Natural killer cell (primary cell): ENCODE data around the gene SECTM1. TPM values are rescaled to one million over a fixed set of nuclear protein-coding genes. Genes with fewer than 3 reads are reported as not detected.

Experiments
- ATAC-seq, 3 donors: fragments of 150-1000 bp in 2 of 3; fragments of 200-7000 bp in 1 of 3; cut with Tn5 transposase; 1 replicate in 1 of 3; 2 replicates in 2 of 3; pipeline ENCODE4 v1.10.0; 2021; ENCODE audit warnings: mild to moderate bottlenecking in 2 of 3, moderate library complexity in 2 of 3
- DNase-seq, 2 donors: peaks; one replicate each; pipeline versions ENCODE4 v3.0.0 to v3.0.0-alpha.2; 2013 to 2021; ENCODE audit warnings: mixed read lengths in 1 of 2
- H3K27ac ChIP-seq: one replicate; pipeline ENCODE4 v1.5.1; 2013; ENCODE audit warnings: mild to moderate bottlenecking, low read length
- H3K27me3 ChIP-seq: one replicate; pipeline ENCODE4 v1.6.1; 2013; ENCODE audit warnings: low read length; ENCODE audit not compliant: control insufficient read depth, insufficient read depth
- H3K36me3 ChIP-seq: one replicate; pipeline ENCODE4 v1.6.1; 2013; ENCODE audit warnings: low read length; ENCODE audit not compliant: control insufficient read depth, insufficient read depth
- H3K4me1 ChIP-seq: one replicate; pipeline ENCODE4 v1.6.1; 2013; ENCODE audit warnings: low read length; ENCODE audit not compliant: control insufficient read depth, insufficient read depth
- H3K4me3 ChIP-seq: one replicate; pipeline ENCODE4 v1.5.1; 2013; ENCODE audit warnings: low read length
- H3K9me3 ChIP-seq: one replicate; pipeline ENCODE4 v1.6.1; 2013; ENCODE audit warnings: low read length; ENCODE audit not compliant: control insufficient read depth, insufficient read depth
- H3K27ac Mint-ChIP-seq, 2 donors: one replicate each; pipeline ENCODE4 v1.8.0; 2022; ENCODE audit warnings: mild to moderate bottlenecking in 2 of 2, mixed read lengths in 2 of 2, moderate library complexity in 1 of 2
- H3K27me3 Mint-ChIP-seq, 2 donors: one replicate each; pipeline ENCODE4 v1.8.0; 2022; ENCODE audit warnings: low read depth in 2 of 2, mixed read lengths in 2 of 2
- H3K36me3 Mint-ChIP-seq: one replicate; pipeline ENCODE4 v1.8.0; 2022; ENCODE audit warnings: mixed read lengths
- H3K4me1 Mint-ChIP-seq, 2 donors: one replicate each; pipeline ENCODE4 v1.8.0; 2022; ENCODE audit warnings: mixed read lengths in 2 of 2
- H3K4me3 Mint-ChIP-seq: one replicate; pipeline ENCODE4 v1.8.0; 2022; ENCODE audit warnings: mild to moderate bottlenecking, moderate library complexity, mixed read lengths
- H3K9me3 Mint-ChIP-seq, 2 donors: one replicate each; pipeline ENCODE4 v1.8.0; 2022; ENCODE audit warnings: mixed read lengths in 2 of 2
- CTCF ChIP-seq: fragments of 200-600 bp; IDR thresholded peaks from one replicate; pipeline ENCODE4 v1.8.0; 2022; ENCODE audit warnings: antibody characterized with exemption
- WGBS: methylation state at CpG from one replicate; pipeline ENCODE4 v1.1.7; 2013; ENCODE audit warnings: missing lambda C conversion rate; ENCODE audit not compliant: insufficient coverage; 5-methylcytosine and 5-hydroxymethylcytosine counted together
- intact Hi-C: fragments of 100-400 bp; cut with micrococcal nuclease; formaldehyde crosslinking; loops from one replicate; pipeline ENCODE4 v1.14.2; 2022
- total RNA-seq, 4 donors: library from RNA; stranded (reverse); fragments of 120-200 nt in 1 of 4; gene quantifications; one replicate each; pipeline versions ENCODE4 v1.2.3 to v1.2.4, GENCODE V29; 2013 to 2022

Gene SECTM1
- total RNA-seq, 3 donors from 2014 or later (not counting 1 experiment from before 2014, with no cell fraction given): 3.6 to 11.2 (median 6.3) TPM

DNA sequence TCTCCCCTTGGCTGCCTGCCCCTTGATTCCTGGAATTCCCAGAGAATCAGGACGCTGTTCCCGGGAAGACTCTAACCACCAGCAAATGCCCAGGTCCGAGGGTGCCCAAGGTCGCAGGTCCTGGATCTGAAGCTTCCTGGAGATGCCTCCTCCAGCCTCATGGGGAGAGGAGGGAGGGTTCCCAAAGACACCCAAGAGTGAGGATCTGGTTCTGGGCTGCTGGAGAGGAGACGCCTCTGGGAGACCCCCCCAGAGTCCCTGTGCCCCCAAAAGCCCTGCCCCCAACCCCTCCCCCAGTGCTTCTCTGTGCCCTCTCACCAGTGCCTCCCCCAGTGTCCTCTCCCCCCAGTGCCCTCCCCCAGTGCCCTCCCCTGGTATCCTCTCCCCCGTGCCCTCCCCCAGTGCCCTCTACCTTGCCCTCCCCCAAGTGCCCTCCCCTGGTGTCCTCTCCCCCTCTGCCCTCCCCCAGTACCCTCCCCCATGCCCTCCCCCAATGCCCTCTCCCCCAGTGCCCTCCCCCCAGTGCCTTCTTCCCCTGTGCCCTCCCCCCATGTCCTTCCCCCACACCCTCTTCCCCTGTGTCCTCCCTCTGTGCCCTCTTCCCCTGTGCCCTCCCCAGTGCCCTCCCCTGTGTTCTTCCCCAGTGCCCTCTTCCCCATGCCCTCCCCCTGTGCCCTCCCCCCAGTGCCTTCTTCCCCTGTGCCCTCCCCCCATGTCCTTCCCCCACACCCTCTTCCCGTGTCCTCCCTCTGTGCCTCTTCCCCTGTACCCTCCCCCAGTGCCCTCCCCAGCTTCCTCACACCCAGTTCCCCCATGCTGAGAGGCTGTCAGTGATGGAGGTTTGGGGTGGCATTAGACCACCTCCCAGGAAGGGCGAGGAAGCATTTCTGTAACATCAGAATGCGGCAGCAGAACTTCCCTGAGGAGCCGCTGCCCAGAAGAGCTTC is 6.3 kb upstream of the SECTM1 start:
- no peak overlapping the region for H3K4me3 Mint-ChIP-seq
- H3K27me3 Mint-ChIP-seq: no peaks in the 10 kb centered on the region
- ATAC-seq (no peak), DNase-seq (no peak)
- H3K27ac ChIP-seq: no peak overlapping the region
- H3K27me3 ChIP-seq: no peaks in the 10 kb centered on the region
- 72% methylated on average over 8 of the region's 10 CpGs for WGBS
- no peak for TF ChIP-seq CTCF
- H3K9me3 Mint-ChIP-seq: no peaks in the 10 kb centered on the region
- H3K4me1 Mint-ChIP-seq: peaks cover 6 to 11% of the 10 kb centered on the region in 2 donors
- intact Hi-C loops: no loop called here
- no peak overlapping the region for H3K4me3 ChIP-seq
- no peaks in the 10 kb centered on the region for H3K36me3 Mint-ChIP-seq
- H3K27ac Mint-ChIP-seq: no peak overlapping the region
- no peaks in the 10 kb centered on the region for H3K9me3 ChIP-seq
- no peaks in the 10 kb centered on the region for H3K36me3 ChIP-seq
- H3K4me1 ChIP-seq: peaks cover 7% of the 10 kb centered on the region

DNA sequence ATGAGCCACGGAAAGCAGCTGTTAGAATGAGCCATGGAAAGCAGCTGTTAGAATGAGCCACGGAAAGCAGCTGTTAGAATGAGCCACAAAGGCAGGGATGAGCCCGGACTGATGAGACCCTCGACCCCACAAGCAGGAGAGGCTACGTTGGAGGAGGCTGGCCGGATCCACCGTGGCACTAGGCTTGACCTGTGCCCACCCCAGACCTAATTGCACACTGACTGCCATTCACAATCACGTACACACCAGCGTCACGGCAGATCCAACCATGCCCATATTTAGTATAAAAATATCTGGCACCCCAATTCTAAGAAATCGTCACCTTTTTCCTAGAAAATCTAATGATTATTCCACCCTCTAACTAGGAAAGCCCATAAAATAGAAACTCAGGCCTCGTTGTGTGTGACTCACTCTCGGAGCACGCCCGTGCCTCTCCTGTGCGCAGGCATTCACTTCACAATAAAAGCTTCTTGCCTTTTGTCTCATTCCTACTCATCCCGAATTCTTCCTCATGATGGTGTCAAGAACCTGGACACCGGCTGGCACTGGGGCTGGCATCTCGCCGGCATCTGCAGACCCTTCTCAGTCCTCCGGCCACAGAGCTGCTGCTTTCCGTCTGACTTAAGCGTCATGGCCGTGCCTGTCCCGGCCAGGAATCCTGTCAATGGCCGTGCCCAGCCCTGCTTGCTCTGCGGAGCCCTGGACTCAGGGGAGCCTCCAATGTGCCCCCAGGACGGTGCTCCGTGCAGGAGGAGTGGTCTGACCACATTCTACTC is 5.5 kb upstream of the SECTM1 start:
- intact Hi-C loops: no loop called here
- Histone ChIP-seq H3K27ac (no peak overlapping the region), H3K27me3 (no peaks in the 10 kb centered on the region), H3K4me3 (no peak overlapping the region), H3K9me3 (no peaks in the 10 kb centered on the region), H3K36me3 (no peaks in the 10 kb centered on the region), H3K4me1 (peaks cover 15% of the 10 kb centered on the region)
- no peak for DNase-seq
- H3K4me3 Mint-ChIP-seq: no peak overlapping the region
- 84% methylated on average over 29 of the region's 29 CpGs for WGBS
- H3K4me1 Mint-ChIP-seq: peaks cover 9 to 18% of the 10 kb centered on the region in 2 donors
- H3K9me3 Mint-ChIP-seq: no peaks in the 10 kb centered on the region
- H3K27ac Mint-ChIP-seq: no peak overlapping the region
- ATAC-seq: no peak
- no peaks in the 10 kb centered on the region for H3K36me3 Mint-ChIP-seq
- TF ChIP-seq CTCF: no peak
- no peaks in the 10 kb centered on the region for H3K27me3 Mint-ChIP-seq

GRCh38 chr17:82334622-82335394 is 1.2 kb upstream of the SECTM1 start:
- DNase-seq (peak in 1 of 2 donors; percentile 53), ATAC-seq (peak; percentile 41 to 48 (median 43))
- H3K4me1 ChIP-seq: peaks cover 36% of the 10 kb centered on the region
- 17% methylated on average over 16 of the region's 16 CpGs for WGBS
- no peaks in the 10 kb centered on the region for H3K9me3 ChIP-seq
- H3K36me3 ChIP-seq: no peaks in the 10 kb centered on the region
- H3K4me3 ChIP-seq: peak overlapping the region; percentile 40
- Mint-ChIP-seq H3K36me3 (no peaks in the 10 kb centered on the region), H3K4me1 (peaks cover 18 to 28% of the 10 kb centered on the region in 2 donors), H3K4me3 (peak overlapping the region; percentile 99), H3K27ac (peak overlapping the region; percentile 84 to 93), H3K27me3 (peaks cover 0 to 4% of the 10 kb centered on the region in 2 donors), H3K9me3 (no peaks in the 10 kb centered on the region)
- TF ChIP-seq CTCF: no peak
- H3K27ac ChIP-seq: peak overlapping the region; percentile 54
- intact Hi-C loops: loop anchor here (1.0 kb wide), 1 partner anchor 18 kb away; the partner anchor contains the start of gene CD7
- H3K27me3 ChIP-seq: peaks cover 3% of the 10 kb centered on the region
